Stimulated activated CD8-positive, alpha-beta memory T cell treated with anti-CD3 and anti-CD28 coated beads, Interleukin-4, amount 100 ng/mL, for 24 hours (primary cell): ENCODE data around the gene CLIC3.

Experiments
- DNase-seq: peaks from one replicate; pipeline ENCODE4 v3.0.0-alpha.2; 2020; ENCODE audit warnings: low read depth

CLIC3 gene

GRCh38 chr9:137030538-137031527 lies 34.5 kb upstream of the CLIC3 start:
- peak; percentile 52 for DNase-seq

- DNase-seq, result no peak
Observed at GRCh38 chr9:137030006-137030405, 33.6 kb upstream of the CLIC3 start.

- DNase-seq, result peak; percentile 64
Observed at GRCh38 chr9:137029058-137029936, 32.9 kb upstream of the CLIC3 start.

- peak; percentile 48 for DNase-seq
Observed at GRCh38 chr9:137028263-137029057, 32.1 kb upstream of the CLIC3 start.

GRCh38 chr9:137027369-137028262 lies 31.2 kb upstream of the CLIC3 start, which contains the start of gene ABCA2:
Gene ABCA2, minus strand, starts transcription at chr9:137028237. Its CDS starts 97 bp downstream, at chr9:137028140.
- DNase-seq, result no peak

- DNase-seq, result no peak
Observed at GRCh38 chr9:137026828-137027227, 30.5 kb upstream of the CLIC3 start.

GRCh38 chr9:137026384-137026783 lies 30.0 kb upstream of the CLIC3 start:
- no peak for DNase-seq

- DNase-seq, result no peak
Observed at GRCh38 chr9:137025517-137025966, 29.2 kb upstream of the CLIC3 start.

- DNase-seq, result no peak
Observed at GRCh38 chr9:137023583-137023991, 27.2 kb upstream of the CLIC3 start.

GRCh38 chr9:137023157-137023556 lies 26.8 kb upstream of the CLIC3 start:
- no peak for DNase-seq

- no peak for DNase-seq
Observed at GRCh38 chr9:137022662-137023008, 26.3 kb upstream of the CLIC3 start.

GRCh38 chr9:137021979-137022661 lies 25.8 kb upstream of the CLIC3 start:
- peak; percentile 67 for DNase-seq

GRCh38 chr9:137021568-137021978 lies 25.2 kb upstream of the CLIC3 start:
- no peak for DNase-seq

- DNase-seq, result no peak
Observed at GRCh38 chr9:137020771-137021567, 24.6 kb upstream of the CLIC3 start.

- no peak for DNase-seq
Observed at GRCh38 chr9:137019891-137020683, 23.7 kb upstream of the CLIC3 start.

- no peak for DNase-seq
Observed at GRCh38 chr9:137018761-137019559, 22.6 kb upstream of the CLIC3 start.

- DNase-seq, result no peak
Observed at GRCh38 chr9:137017791-137018497, 21.6 kb upstream of the CLIC3 start.
